ENCODE results near the gene VPS11. TPM values are rescaled to one million over a fixed set of nuclear protein-coding genes. Genes with fewer than 3 reads are reported as not detected.

The VPS11 gene
- total RNA-seq, 1 experiment from 2014 or later: 48.7 TPM

DNA sequence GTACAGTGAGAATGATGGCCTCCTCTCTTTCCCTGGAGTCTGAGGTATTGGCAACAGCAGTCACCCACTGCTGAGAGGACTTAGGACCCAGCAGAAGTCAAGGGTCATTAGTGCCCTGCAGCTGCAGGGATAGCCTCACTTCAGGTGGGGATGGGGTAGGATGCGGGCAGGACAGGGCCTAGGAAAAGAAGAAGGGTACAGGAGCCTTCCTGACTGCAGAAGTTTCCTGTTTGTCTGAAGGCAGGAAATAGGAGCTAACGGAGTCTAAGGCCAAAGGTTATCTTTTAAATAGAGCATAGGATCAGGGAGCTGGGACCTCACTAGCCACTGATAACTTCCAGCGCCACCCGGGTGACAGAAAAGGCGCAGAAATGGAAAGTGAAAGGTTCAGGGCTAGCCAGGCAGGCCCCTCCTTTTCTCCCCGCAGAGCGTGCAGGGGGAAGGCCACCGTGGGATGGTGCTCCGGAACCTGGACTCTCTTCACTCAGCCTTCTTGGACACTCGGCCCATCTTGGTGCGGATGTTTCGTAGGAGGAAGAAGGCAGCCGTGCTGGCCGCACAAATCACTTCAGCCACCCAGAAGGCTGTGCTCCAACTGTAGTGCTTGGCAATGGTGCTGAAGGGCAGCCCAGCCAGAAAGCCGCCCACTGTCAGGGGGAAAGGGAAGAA, 43.1 kb upstream of the VPS11 start:
- BruUV-seq (replicated peaks): no TSS peak
- H3K36me3 ChIP-seq (ENCODE audit: low read depth, low read length): peaks cover 35% of the 10 kb centered on the region

DNA sequence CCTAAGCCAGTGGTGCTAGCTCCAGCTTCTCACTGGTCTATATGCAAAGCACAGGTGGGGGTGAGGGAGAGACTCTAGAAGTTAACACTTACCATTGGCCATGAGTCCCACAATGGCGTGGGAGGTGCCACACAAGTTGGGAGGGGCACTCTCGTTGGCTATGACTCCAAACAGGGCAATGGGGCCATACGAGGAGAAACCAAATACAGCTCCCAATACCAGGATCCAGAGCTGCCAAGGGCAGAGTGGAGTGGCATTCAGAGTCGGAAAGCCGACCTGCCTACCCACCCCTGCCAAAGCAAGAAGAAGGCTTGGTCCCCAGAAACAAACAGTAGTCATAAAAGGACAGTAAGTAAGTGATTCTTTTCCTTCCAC, 42.5 kb upstream of the VPS11 start:
- Histone ChIP-seq H3K27ac (ENCODE audit: low read length) (no peak overlapping the region), H3K4me2 (ENCODE audit: low read length) (no peak overlapping the region), H3K9me3 (ENCODE audit: low read length) (no peaks in the 10 kb centered on the region), H3F3A (ENCODE audit: low read length, unreplicated experiment) (peaks cover 5% of the 10 kb centered on the region), H3K4me3 (ENCODE audit: low read length) (no peak overlapping the region), H3K79me2 (ENCODE audit: low read length) (peaks cover 49% of the 10 kb centered on the region), H3K9me2 (replicated peaks; ENCODE audit: low read length) (no peaks in the 10 kb centered on the region), H3K9ac (ENCODE audit: low read length) (no peak overlapping the region), H4K20me1 (ENCODE audit: low read length) (peaks cover 2% of the 10 kb centered on the region; the same call in 1 of the 2 replicates), H3K36me3 (ENCODE audit: low read depth, low read length) (peaks cover 35% of the 10 kb centered on the region), H3K27me3 (ENCODE audit: low read length) (no peaks in the 10 kb centered on the region), H2AFZ (ENCODE audit: low read length) (no peak overlapping the region), H3K4me1 (ENCODE audit: insufficient read depth, low read length) (peaks cover 31% of the 10 kb centered on the region)
- BruUV-seq (replicated peaks): no TSS peak
- intact Hi-C loops (cut with micrococcal nuclease): no loop called here
- ATAC-seq (no peak), DNase-seq (no peak)
- POLR2A ChIA-PET (ENCODE audit: unreplicated experiment): no interaction called here
- TF ChIP-seq EZH2phosphoT487 (IDR thresholded peaks at IDR 0.05; ENCODE audit: borderline replicate concordance, low read length) (no peak), CTCF (conservative IDR thresholded peaks at IDR 0.05; ENCODE audit: low read depth, low read length) (no peak), EZH2 (IDR thresholded peaks at IDR 0.05; ENCODE audit: low read length, unreplicated experiment) (no peak)
- CTCF ChIA-PET: no interaction called here

More for the DNA sequence above, 43.1 kb upstream of the VPS11 start:
- no peak overlapping the region for H3K9ac ChIP-seq (ENCODE audit: low read length)
- intact Hi-C loops (cut with micrococcal nuclease): no loop called here
- no peak for ATAC-seq
- H3K9me3 ChIP-seq (ENCODE audit: low read length): no peaks in the 10 kb centered on the region
- ChIA-PET POLR2A (ENCODE audit: unreplicated experiment) (no interaction called here), CTCF (no interaction called here)
- H3K79me2 ChIP-seq (ENCODE audit: low read length): peaks cover 49% of the 10 kb centered on the region
- no peak overlapping the region for H2AFZ ChIP-seq (ENCODE audit: low read length)
- H3K4me2 ChIP-seq (ENCODE audit: low read length): no peak overlapping the region
- H3K27me3 ChIP-seq (ENCODE audit: low read length): no peaks in the 10 kb centered on the region
- H3K4me1 ChIP-seq (ENCODE audit: insufficient read depth, low read length): peaks cover 31% of the 10 kb centered on the region
- TF ChIP-seq CTCF (conservative IDR thresholded peaks at IDR 0.05; ENCODE audit: low read depth, low read length) (no peak), EZH2 (IDR thresholded peaks at IDR 0.05; ENCODE audit: low read length, unreplicated experiment) (no peak)
- H3F3A ChIP-seq (ENCODE audit: low read length, unreplicated experiment): peaks cover 5% of the 10 kb centered on the region
- H3K9me2 ChIP-seq (replicated peaks; ENCODE audit: low read length): no peaks in the 10 kb centered on the region
- H3K4me3 ChIP-seq (ENCODE audit: low read length): no peak overlapping the region
- no peak for DNase-seq
- peaks cover 6% of the 10 kb centered on the region; the same call in 1 of the 2 replicates for H4K20me1 ChIP-seq (ENCODE audit: low read length)
- no peak overlapping the region for H3K27ac ChIP-seq (ENCODE audit: low read length)

DNA sequence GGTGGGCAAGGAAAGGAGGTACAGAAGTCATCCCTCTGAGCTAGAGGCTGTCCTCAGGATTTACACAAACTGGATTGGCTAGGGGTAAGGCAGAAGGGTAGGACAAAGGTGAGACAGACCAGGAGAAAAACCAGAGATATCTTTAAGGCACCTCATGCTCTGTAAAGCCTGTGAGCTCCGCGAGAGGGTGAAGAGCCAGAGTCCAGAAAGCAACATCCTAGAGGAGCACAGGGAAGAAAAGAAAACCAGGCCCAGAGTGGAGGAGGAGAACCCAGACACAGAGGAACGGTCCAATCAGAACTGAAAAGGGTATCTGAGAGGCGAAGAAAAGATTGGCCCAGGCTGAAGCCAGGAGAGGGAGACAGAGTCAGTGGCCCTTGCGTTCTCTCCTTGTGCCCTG, 42.1 kb upstream of the VPS11 start:
- ChIA-PET CTCF (no interaction called here), POLR2A (ENCODE audit: unreplicated experiment) (no interaction called here)
- no peaks in the 10 kb centered on the region for H3K27me3 ChIP-seq (ENCODE audit: low read length)
- peaks cover 49% of the 10 kb centered on the region for H3K79me2 ChIP-seq (ENCODE audit: low read length)
- H3K27ac ChIP-seq (ENCODE audit: low read length): no peak overlapping the region
- no peak overlapping the region for H3K4me2 ChIP-seq (ENCODE audit: low read length)
- H2AFZ ChIP-seq (ENCODE audit: low read length): no peak overlapping the region
- H3K4me1 ChIP-seq (ENCODE audit: insufficient read depth, low read length): peaks cover 27% of the 10 kb centered on the region
- TF ChIP-seq CTCF (conservative IDR thresholded peaks at IDR 0.05; ENCODE audit: low read depth, low read length) (no peak), EZH2 (IDR thresholded peaks at IDR 0.05; ENCODE audit: low read length, unreplicated experiment) (no peak), EZH2phosphoT487 (IDR thresholded peaks at IDR 0.05; ENCODE audit: borderline replicate concordance, low read length) (no peak)
- H3K9ac ChIP-seq (ENCODE audit: low read length): no peak overlapping the region
- H3K4me3 ChIP-seq (ENCODE audit: low read length): no peak overlapping the region
- H3K36me3 ChIP-seq (ENCODE audit: low read depth, low read length): peaks cover 35% of the 10 kb centered on the region
- H3K9me2 ChIP-seq (replicated peaks; ENCODE audit: low read length): no peaks in the 10 kb centered on the region
- no peaks in the 10 kb centered on the region for H4K20me1 ChIP-seq (ENCODE audit: low read length)
- peaks cover 5% of the 10 kb centered on the region for H3F3A ChIP-seq (ENCODE audit: low read length, unreplicated experiment)
- no peak for ATAC-seq
- H3K9me3 ChIP-seq (ENCODE audit: low read length): no peaks in the 10 kb centered on the region
- intact Hi-C loops (cut with micrococcal nuclease): no loop called here
- BruUV-seq (replicated peaks): no TSS peak
- no peak for DNase-seq

All from PC-3 (cell line).